Measurements from ENCODE around the gene ARHGAP8.

GRCh38 chr22:44730022-44730393 lies 22.4 kb upstream of the ARHGAP8 start:
- TF ChIP-seq CTCF (IDR thresholded peaks at IDR 0.05) (no peak), POLR2A (IDR thresholded peaks at IDR 0.05) (no peak)
